Epithelial cell of esophagus (primary cell): ENCODE results near the gene ANKRD55.
"Not testable (repeated sequence)": the region's sequence is repeated elsewhere in the genome, so short reads cannot be mapped to it uniquely, and the experiment has no call there.

Experiments used
- DNase-seq: peaks from one replicate; pipeline ENCODE4 v3.0.0; 2010; ENCODE audit warnings: low read depth
- H3K4me3 ChIP-seq: 2 replicates; pipeline ENCODE4 v1.5.1; 2011; ENCODE audit warnings: mild to moderate bottlenecking, low read length, control low read depth
- CTCF ChIP-seq: IDR thresholded peaks from 2 replicates; pipeline ENCODE4 v1.5.1; 2011; ENCODE audit warnings: low read depth, mild to moderate bottlenecking, low read length, control low read depth, inconsistent platforms; ENCODE audit not compliant: insufficient read depth; ENCODE audit errors: missing control alignments

ANKRD55 gene

GRCh38 chr5:56253126-56253525 lies 20.0 kb upstream of the ANKRD55 start:
- no peak for TF ChIP-seq CTCF
- no peak overlapping the region for H3K4me3 ChIP-seq
- no peak for DNase-seq

- no peak overlapping the region for H3K4me3 ChIP-seq
- DNase-seq = no peak
- TF ChIP-seq CTCF = no peak
These were observed 18.9 kb upstream of the ANKRD55 start for GRCh38 chr5:56251918-56252553.

DNA sequence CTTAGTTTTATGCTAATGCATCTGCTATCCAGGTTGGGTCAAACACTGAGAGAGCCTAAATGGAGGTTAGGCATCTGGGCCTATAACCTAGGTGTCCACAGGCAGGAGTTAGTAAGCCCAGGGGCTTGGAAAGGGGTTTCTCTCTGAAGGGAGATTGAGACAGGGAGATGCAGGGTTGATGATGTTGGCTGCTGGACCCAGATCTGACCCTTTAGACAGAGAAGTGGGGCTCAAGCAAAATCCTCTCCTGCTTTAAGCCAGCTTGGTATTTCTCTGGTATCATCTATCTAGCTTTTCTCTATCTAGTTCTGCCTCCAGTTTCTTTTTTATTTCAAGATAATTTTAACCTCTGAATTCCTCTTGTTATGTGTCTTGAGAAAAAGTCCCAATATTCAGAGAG lies 18.3 kb upstream of the ANKRD55 start:
- no peak overlapping the region for H3K4me3 ChIP-seq
- no peak for TF ChIP-seq CTCF
- DNase-seq = no peak

DNA sequence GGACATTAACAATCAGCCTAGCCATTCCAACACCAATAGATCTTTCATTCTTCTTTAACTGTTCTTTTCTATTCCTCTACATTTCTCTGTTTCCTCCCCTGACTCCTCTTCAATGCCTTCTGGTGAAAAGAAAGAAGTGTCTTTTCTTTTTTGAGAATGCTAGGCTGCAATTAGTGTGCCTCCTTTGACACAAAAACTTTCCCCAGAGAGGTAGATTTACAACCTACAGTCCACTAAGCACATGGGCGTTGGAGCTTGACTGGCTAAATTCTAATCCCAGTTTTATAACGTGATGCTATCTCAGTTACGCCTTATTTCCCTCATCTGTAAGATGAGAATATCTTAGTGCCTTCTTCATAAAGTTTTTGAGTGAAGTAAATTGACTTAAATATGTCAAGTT lies 16.9 kb upstream of the ANKRD55 start:
- TF ChIP-seq CTCF = no peak

DNA sequence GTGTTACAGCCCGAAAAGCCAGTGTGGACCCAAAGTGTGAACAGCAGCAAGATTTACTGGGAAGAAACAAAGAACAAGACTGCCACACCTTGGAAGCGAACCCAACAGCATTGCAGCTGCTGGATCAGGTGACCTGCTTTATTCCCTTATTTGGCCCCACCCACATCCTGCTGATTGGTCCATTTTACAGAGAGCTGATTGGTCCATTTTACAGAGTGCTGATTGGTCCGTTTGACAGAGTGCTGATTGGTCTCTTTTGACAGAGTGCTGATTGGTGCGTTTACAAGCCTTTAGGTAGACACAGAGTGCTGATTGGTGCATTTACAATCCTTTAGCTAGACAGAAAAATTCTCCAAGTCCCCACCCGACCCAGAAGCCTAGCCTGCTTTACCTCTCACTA lies 16.0 kb upstream of the ANKRD55 start:
- not testable (repeated sequence) for DNase-seq, H3K4me3 ChIP-seq

More for the DNA sequence above, 16.9 kb upstream of the ANKRD55 start:
- DNase-seq = no peak
- no peak overlapping the region for H3K4me3 ChIP-seq

GRCh38 chr5:56247592-56247991 lies 14.5 kb upstream of the ANKRD55 start:
- no peak for TF ChIP-seq CTCF
- no peak for DNase-seq
- H3K4me3 ChIP-seq = no peak overlapping the region

DNA sequence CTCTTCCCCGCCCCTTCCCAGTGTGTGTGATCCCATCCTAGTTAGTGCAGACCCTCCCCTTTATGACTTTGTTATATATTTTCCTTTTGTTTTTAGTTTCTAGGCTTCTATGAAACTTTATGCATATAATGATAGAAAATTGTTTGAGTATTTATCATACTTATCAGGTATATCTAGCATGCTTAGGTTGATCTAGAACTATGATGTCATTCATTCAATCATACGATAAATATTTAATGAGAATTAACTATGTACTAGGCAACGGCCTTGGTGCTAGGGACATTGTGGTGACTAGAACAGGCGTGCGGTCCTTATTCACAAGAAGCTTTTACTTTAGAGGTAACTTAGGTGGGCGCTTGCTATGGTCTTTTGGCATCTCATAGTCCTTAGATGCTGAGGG lies 13.6 kb upstream of the ANKRD55 start:
- no peak for DNase-seq
- no peak for TF ChIP-seq CTCF
- no peak overlapping the region for H3K4me3 ChIP-seq
